CD14-positive monocyte (primary cell): ENCODE results near the gene DYNC1H1. TPM values are rescaled to one million over a fixed set of nuclear protein-coding genes. Genes with fewer than 3 reads are reported as not detected.

Source experiments
- DNase-seq, 3 donors: peaks; one replicate each; pipeline ENCODE4 v3.0.0-alpha.2; 2011 to 2022
- H2AFZ ChIP-seq: 2 replicates; pipeline ENCODE4 v1.6.0; 2012; ENCODE audit warnings: mild to moderate bottlenecking, low read depth, low read length, inconsistent platforms; ENCODE audit not compliant: insufficient read depth, poor library complexity, severe bottlenecking
- H3K27ac ChIP-seq, 2 donors: 1 replicate in 1 of 2; 2 replicates in 1 of 2; pipeline ENCODE4 v1.5.1; 2012 to 2013; ENCODE audit warnings: low read length in 2 of 2, control low read depth in 1 of 2, inconsistent platforms in 1 of 2, low read depth in 1 of 2, mild to moderate bottlenecking in 1 of 2
- H3K27me3 ChIP-seq, 2 donors: one replicate each; pipeline versions ENCODE4 v1.6.0 to v1.6.1; 2011 to 2013; ENCODE audit warnings: low read length in 2 of 2; ENCODE audit not compliant: control insufficient read depth in 2 of 2, insufficient read depth in 2 of 2
- H3K36me3 ChIP-seq, 2 donors: replicated peaks in 1 of 2; 1 replicate in 1 of 2; 2 replicates in 1 of 2; pipeline versions ENCODE4 v1.5.1 to v1.6.1; 2012 to 2013; ENCODE audit warnings: low read length in 2 of 2, control low read depth in 1 of 2, inconsistent platforms in 1 of 2, mild to moderate bottlenecking in 1 of 2; ENCODE audit not compliant: insufficient read depth in 2 of 2, control insufficient read depth in 1 of 2
- H3K4me1 ChIP-seq, 2 donors: 1 replicate in 1 of 2; 2 replicates in 1 of 2; pipeline versions ENCODE4 v1.5.1 to v1.6.1; 2012 to 2013; ENCODE audit warnings: low read length in 2 of 2, control low read depth in 1 of 2, inconsistent platforms in 1 of 2, mild to moderate bottlenecking in 1 of 2, moderate library complexity in 1 of 2; ENCODE audit not compliant: insufficient read depth in 2 of 2, control insufficient read depth in 1 of 2
- H3K4me2 ChIP-seq: replicated peaks from 2 replicates; pipeline ENCODE3; 2012; ENCODE audit warnings: low read length, moderate library complexity, mild to moderate bottlenecking; ENCODE audit not compliant: poor library complexity, severe bottlenecking; ENCODE audit errors: extremely low read depth
- H3K4me3 ChIP-seq, 3 experiments: fragments of 200-600 bp in 1 of 3; sonication (generic) in 1 of 3; replicated peaks in 1 of 3; 1 replicate in 2 of 3; 2 replicates in 1 of 3; pipeline ENCODE4 v1.5.1; 2011 to 2013; ENCODE audit warnings: low read length in 3 of 3, mild to moderate bottlenecking in 3 of 3, control low read depth in 2 of 3, low read depth in 2 of 3, inconsistent platforms in 1 of 3, moderate library complexity in 1 of 3
- H3K79me2 ChIP-seq: 2 replicates; pipeline ENCODE4 v1.6.0; 2012; ENCODE audit warnings: mild to moderate bottlenecking, control low read depth, inconsistent platforms, low read length, moderate library complexity; ENCODE audit not compliant: insufficient read depth
- H3K9ac ChIP-seq: 2 replicates; pipeline ENCODE4 v1.6.0; 2017; ENCODE audit warnings: low read length, mild to moderate bottlenecking; ENCODE audit not compliant: insufficient read depth, poor library complexity, severe bottlenecking
- H3K9me3 ChIP-seq, 2 donors: replicated peaks in 1 of 2; 1 replicate in 1 of 2; 2 replicates in 1 of 2; pipeline versions ENCODE4 v1.5.1 to v1.6.1; 2012 to 2013; ENCODE audit warnings: low read length in 2 of 2, control low read depth in 1 of 2; ENCODE audit not compliant: control insufficient read depth in 1 of 2, insufficient read depth in 1 of 2
- H4K20me1 ChIP-seq: 2 replicates; pipeline ENCODE4 v1.6.0; 2012; ENCODE audit warnings: mild to moderate bottlenecking, low read length, control low read depth, moderate library complexity; ENCODE audit not compliant: insufficient read depth
- H3K27ac Mint-ChIP-seq, 7 donors: one replicate each; pipeline ENCODE4 v1.8.0; 2020; ENCODE audit warnings: mild to moderate bottlenecking in 7 of 7, mixed read lengths in 7 of 7, moderate library complexity in 6 of 7, inconsistent platforms in 2 of 7
- H3K27me3 Mint-ChIP-seq, 3 donors: one replicate each; pipeline ENCODE4 v1.8.0; 2021 to 2022; ENCODE audit warnings: low read depth in 3 of 3, mild to moderate bottlenecking in 3 of 3, mixed read lengths in 3 of 3, moderate library complexity in 3 of 3, inconsistent platforms in 1 of 3
- H3K36me3 Mint-ChIP-seq, 2 donors: one replicate each; pipeline ENCODE4 v1.8.0; 2020; ENCODE audit warnings: mixed read lengths in 2 of 2, inconsistent platforms in 1 of 2, mild to moderate bottlenecking in 1 of 2
- H3K4me1 Mint-ChIP-seq: one replicate; pipeline ENCODE4 v1.8.0; 2020; ENCODE audit warnings: mild to moderate bottlenecking, mixed read lengths
- H3K4me3 Mint-ChIP-seq, 2 donors: one replicate each; pipeline ENCODE4 v1.8.0; 2020; ENCODE audit warnings: mild to moderate bottlenecking in 2 of 2, mixed read lengths in 2 of 2, moderate library complexity in 1 of 2
- H3K9me3 Mint-ChIP-seq, 7 donors: one replicate each; pipeline ENCODE4 v1.8.0; 2020 to 2022; ENCODE audit warnings: mixed read lengths in 7 of 7, mild to moderate bottlenecking in 6 of 7, moderate library complexity in 6 of 7, inconsistent platforms in 2 of 7
- WGBS: methylation state at CpG from one replicate; pipeline ENCODE4 v1.1.5; 2013; ENCODE audit warnings: missing lambda C conversion rate; ENCODE audit not compliant: insufficient coverage; 5-methylcytosine and 5-hydroxymethylcytosine counted together
- intact Hi-C, 2 donors: fragments of 100-400 bp; cut with micrococcal nuclease; formaldehyde crosslinking; loops; one replicate each; pipeline versions ENCODE4 v1.15.0 to v1.15.1; 2023
- polyA plus RNA-seq, 3 donors: library from polyadenylated mRNA; depleted of rRNA in 1 of 3; unstranded in 2 of 3; stranded (reverse) in 1 of 3; fragments of 300-500 nt in 2 of 3; fragments of >200 nt in 1 of 3; fragmentation: Illumina TruSeq in 2 of 3; gene quantifications; 1 replicate in 2 of 3; 2 replicates in 1 of 3; pipeline ENCODE4 v1.2.3, GENCODE V29; 2012 to 2021
- TF ChIP-seq, protein P1 (sequence below): fragments of 200-600 bp; IDR thresholded peaks from one replicate; pipeline ENCODE4 v1.8.0; 2022; ENCODE audit warnings: antibody characterized with exemption, mild to moderate bottlenecking

Gene DYNC1H1
- polyA plus RNA-seq, 3 donors: 14.7 to 87.3 (median 23.6) TPM

DNA sequence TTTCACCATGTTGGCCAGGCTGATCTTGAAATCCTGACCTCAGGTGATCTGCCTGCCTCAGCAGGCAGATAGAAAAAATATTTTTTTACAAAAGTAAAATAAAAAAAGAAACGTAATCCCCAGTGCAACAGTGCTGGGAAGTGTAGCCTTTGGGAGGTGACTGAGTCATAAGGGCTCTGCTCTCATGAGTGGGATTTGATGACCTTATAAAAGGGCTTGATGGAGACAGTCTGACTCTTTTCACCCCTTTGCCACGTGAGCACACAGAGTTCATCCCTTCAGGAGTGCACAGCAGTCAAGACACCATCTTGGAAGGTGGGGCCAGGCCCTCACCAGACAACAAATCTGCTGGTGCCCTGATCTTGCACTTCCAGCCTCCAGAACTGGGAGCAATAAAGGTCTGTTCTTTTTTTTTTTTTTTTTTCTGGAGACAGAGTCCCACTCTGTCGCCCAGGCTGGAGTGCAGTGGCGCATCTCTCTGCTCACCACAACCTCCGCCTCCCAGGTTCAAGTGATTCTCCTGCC, 24.7 kb upstream of the DYNC1H1 start:
- no peaks in the 10 kb centered on the region for H3K4me1 ChIP-seq
- Mint-ChIP-seq H3K27ac (no peak overlapping the region), H3K9me3 (peaks cover 0 to 9% (median 5%) of the 10 kb centered on the region in 7 donors), H3K4me1 (peaks cover 5% of the 10 kb centered on the region), H3K36me3 (no peaks in the 10 kb centered on the region), H3K27me3 (peaks cover 26 to 58% (median 43%) of the 10 kb centered on the region in 3 donors), H3K4me3 (no peak overlapping the region)
- peaks cover 0 to 2% of the 10 kb centered on the region in 2 donors for H3K9me3 ChIP-seq
- no peak overlapping the region for H3K9ac ChIP-seq
- intact Hi-C loops: loop anchor here (10.0 kb wide), 2 partner anchors 95 to 175 kb away; partner anchors contain the start of gene PPP2R5C (in 2 of the 2)
- TF ChIP-seq, protein P1, sequence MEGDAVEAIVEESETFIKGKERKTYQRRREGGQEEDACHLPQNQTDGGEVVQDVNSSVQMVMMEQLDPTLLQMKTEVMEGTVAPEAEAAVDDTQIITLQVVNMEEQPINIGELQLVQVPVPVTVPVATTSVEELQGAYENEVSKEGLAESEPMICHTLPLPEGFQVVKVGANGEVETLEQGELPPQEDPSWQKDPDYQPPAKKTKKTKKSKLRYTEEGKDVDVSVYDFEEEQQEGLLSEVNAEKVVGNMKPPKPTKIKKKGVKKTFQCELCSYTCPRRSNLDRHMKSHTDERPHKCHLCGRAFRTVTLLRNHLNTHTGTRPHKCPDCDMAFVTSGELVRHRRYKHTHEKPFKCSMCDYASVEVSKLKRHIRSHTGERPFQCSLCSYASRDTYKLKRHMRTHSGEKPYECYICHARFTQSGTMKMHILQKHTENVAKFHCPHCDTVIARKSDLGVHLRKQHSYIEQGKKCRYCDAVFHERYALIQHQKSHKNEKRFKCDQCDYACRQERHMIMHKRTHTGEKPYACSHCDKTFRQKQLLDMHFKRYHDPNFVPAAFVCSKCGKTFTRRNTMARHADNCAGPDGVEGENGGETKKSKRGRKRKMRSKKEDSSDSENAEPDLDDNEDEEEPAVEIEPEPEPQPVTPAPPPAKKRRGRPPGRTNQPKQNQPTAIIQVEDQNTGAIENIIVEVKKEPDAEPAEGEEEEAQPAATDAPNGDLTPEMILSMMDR: no peak
- no peak overlapping the region for H2AFZ ChIP-seq
- no peaks in the 10 kb centered on the region for H3K36me3 ChIP-seq
- 79% methylated on average over 2 of the region's 5 CpGs for WGBS
- H4K20me1 ChIP-seq: no peaks in the 10 kb centered on the region
- H3K27me3 ChIP-seq: peaks cover 0 to 12% of the 10 kb centered on the region in 2 donors
- H3K4me2 ChIP-seq: no peak overlapping the region
- H3K79me2 ChIP-seq: no peaks in the 10 kb centered on the region
- no peak overlapping the region for H3K27ac ChIP-seq
- H3K4me3 ChIP-seq: no peak overlapping the region
- no peak for DNase-seq

DNA sequence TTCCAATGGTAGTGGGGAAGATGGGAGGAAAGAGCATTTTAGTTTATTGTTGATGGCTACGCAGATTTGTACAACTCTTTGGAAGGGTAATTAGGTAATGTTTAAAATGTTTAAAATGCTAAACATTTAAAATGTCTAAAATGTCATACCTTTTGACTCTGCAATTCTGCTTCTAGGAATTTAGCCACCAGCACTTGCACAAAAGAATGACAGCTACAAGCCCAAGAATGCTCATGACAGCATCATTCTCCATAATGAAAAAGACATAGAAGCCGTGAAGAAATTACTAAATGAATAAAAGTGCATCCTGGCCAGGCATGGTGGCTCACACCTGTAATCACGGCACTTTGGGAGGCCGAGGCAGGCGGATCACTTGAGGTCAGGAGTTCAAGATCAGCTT, 19.9 kb upstream of the DYNC1H1 start:
- H3K9me3 ChIP-seq: no peaks in the 10 kb centered on the region
- no peak overlapping the region for H3K9ac ChIP-seq
- intact Hi-C loops: loop anchor here (10.0 kb wide), 2 partner anchors 100 to 180 kb away; partner anchors contain the start of gene PPP2R5C (in 2 of the 2)
- H2AFZ ChIP-seq: no peak overlapping the region
- H3K79me2 ChIP-seq: peaks cover 11% of the 10 kb centered on the region
- TF ChIP-seq, protein P1: no peak
- H3K27me3 ChIP-seq: peaks cover 6 to 19% of the 10 kb centered on the region in 2 donors
- no peaks in the 10 kb centered on the region for H4K20me1 ChIP-seq
- Mint-ChIP-seq H3K36me3 (peaks cover 0 to 7% of the 10 kb centered on the region in 2 donors), H3K4me1 (peaks cover 17% of the 10 kb centered on the region), H3K27me3 (peaks cover 36 to 58% (median 50%) of the 10 kb centered on the region in 3 donors), H3K9me3 (peaks cover 0 to 7% (median 3%) of the 10 kb centered on the region in 7 donors), H3K4me3 (peak overlapping the region in 1 of 2 donors; percentile 30), H3K27ac (no peak overlapping the region)
- H3K4me3 ChIP-seq: no peak overlapping the region
- H3K27ac ChIP-seq: no peak overlapping the region
- no peak overlapping the region for H3K4me2 ChIP-seq
- H3K4me1 ChIP-seq: peaks cover 16 to 18% of the 10 kb centered on the region in 2 donors
- DNase-seq: no peak
- 60% methylated on average over 1 of the region's 5 CpGs for WGBS
- no peaks in the 10 kb centered on the region for H3K36me3 ChIP-seq
